Tibial nerve (tissue), 4 donors: ENCODE data around the gene WDTC1. TPM values are rescaled to one million over a fixed set of nuclear protein-coding genes. Genes with fewer than 3 reads are reported as not detected.

Source experiments
- DNase-seq, 2 donors: peaks; one replicate each; pipeline ENCODE4 v3.0.0-alpha.2; 2019; ENCODE audit warnings: low spot score in 2 of 2
- H3K27ac ChIP-seq, 4 donors: fragments of 200-600 bp; sonication (generic) in 3 of 4; one replicate each; pipeline ENCODE4 v1.5.1; 2017 to 2019; ENCODE audit warnings: mild to moderate bottlenecking in 1 of 4
- H3K27me3 ChIP-seq, 2 donors: fragments of 200-600 bp; sonication (generic) in 1 of 2; one replicate each; pipeline versions ENCODE4 v1.5.1 to v1.6.0; 2017 to 2019
- H3K36me3 ChIP-seq, 3 donors: fragments of 200-600 bp; sonication (generic); one replicate each; pipeline ENCODE4 v1.5.1; 2018 to 2019
- H3K4me1 ChIP-seq, 4 donors: fragments of 200-600 bp; sonication (generic) in 3 of 4; one replicate each; pipeline ENCODE4 v1.5.1; 2017 to 2019
- H3K4me3 ChIP-seq, 4 donors: fragments of 200-600 bp; sonication (generic) in 3 of 4; one replicate each; pipeline ENCODE4 v1.5.1; 2017 to 2019; ENCODE audit warnings: mild to moderate bottlenecking in 1 of 4, moderate library complexity in 1 of 4
- H3K9me3 ChIP-seq, 4 donors: fragments of 200-600 bp; sonication (generic) in 3 of 4; one replicate each; pipeline ENCODE4 v1.5.1; 2017 to 2019
- EP300 ChIP-seq, 2 donors: sonication (generic); formaldehyde crosslinking; IDR thresholded peaks; one replicate each; pipeline ENCODE4 v1.6.1; 2017; ENCODE audit warnings: antibody characterized with exemption in 2 of 2, mild to moderate bottlenecking in 1 of 2
- POLR2A ChIP-seq, 2 donors: fragments of 450-650 bp; IDR thresholded peaks; one replicate each; pipeline ENCODE4 v1.6.1; 2017; ENCODE audit warnings: antibody characterized with exemption in 2 of 2, mild to moderate bottlenecking in 2 of 2, moderate library complexity in 2 of 2
- WGBS, 2 donors: methylation state at CpG; one replicate each; pipeline ENCODE4 v1.1.5; 2018; 5-methylcytosine and 5-hydroxymethylcytosine counted together
- total RNA-seq, 4 donors: library from RNA; depleted of rRNA; stranded (reverse); fragments of >200 nt; gene quantifications; one replicate each; pipeline ENCODE4 v1.1.0, GENCODE V29; 2016
- TF ChIP-seq, protein P1 (sequence below), 5 experiments: fragments of 200-600 bp in 3 of 5; fragments of 450-650 bp in 2 of 5; sonication (generic) in 3 of 5; IDR thresholded peaks; one replicate each; pipeline ENCODE4 v1.5.1; 2016 to 2019; ENCODE audit warnings: antibody characterized with exemption in 5 of 5, mild to moderate bottlenecking in 3 of 5, moderate library complexity in 2 of 5

The WDTC1 gene
- total RNA-seq, 4 donors from 2014 or later, result 33.0 to 51.0 (median 38.4) TPM

GRCh38 chr1:27253596-27253995 is 19.2 kb downstream of the WDTC1 start:
- Histone ChIP-seq H3K27me3 (no peaks in the 10 kb centered on the region), H3K4me1 (peaks cover 0 to 5% (median 0%) of the 10 kb centered on the region in 4 donors), H3K36me3 (peaks cover 0 to 7% (median 0%) of the 10 kb centered on the region in 3 donors), H3K27ac (no peak overlapping the region), H3K4me3 (no peak overlapping the region), H3K9me3 (no peaks in the 10 kb centered on the region)
- no peak for TF ChIP-seq EP300 (IDR thresholded peaks at IDR 0.05)
- TF ChIP-seq POLR2A (IDR thresholded peaks at IDR 0.05), result no peak
- TF ChIP-seq, protein P1, sequence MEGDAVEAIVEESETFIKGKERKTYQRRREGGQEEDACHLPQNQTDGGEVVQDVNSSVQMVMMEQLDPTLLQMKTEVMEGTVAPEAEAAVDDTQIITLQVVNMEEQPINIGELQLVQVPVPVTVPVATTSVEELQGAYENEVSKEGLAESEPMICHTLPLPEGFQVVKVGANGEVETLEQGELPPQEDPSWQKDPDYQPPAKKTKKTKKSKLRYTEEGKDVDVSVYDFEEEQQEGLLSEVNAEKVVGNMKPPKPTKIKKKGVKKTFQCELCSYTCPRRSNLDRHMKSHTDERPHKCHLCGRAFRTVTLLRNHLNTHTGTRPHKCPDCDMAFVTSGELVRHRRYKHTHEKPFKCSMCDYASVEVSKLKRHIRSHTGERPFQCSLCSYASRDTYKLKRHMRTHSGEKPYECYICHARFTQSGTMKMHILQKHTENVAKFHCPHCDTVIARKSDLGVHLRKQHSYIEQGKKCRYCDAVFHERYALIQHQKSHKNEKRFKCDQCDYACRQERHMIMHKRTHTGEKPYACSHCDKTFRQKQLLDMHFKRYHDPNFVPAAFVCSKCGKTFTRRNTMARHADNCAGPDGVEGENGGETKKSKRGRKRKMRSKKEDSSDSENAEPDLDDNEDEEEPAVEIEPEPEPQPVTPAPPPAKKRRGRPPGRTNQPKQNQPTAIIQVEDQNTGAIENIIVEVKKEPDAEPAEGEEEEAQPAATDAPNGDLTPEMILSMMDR (IDR thresholded peaks at IDR 0.05), result no peak
- WGBS, 2 donors, result 91 to 96% methylated on average over 3 of the region's 3 CpGs
- no peak for DNase-seq

DNA sequence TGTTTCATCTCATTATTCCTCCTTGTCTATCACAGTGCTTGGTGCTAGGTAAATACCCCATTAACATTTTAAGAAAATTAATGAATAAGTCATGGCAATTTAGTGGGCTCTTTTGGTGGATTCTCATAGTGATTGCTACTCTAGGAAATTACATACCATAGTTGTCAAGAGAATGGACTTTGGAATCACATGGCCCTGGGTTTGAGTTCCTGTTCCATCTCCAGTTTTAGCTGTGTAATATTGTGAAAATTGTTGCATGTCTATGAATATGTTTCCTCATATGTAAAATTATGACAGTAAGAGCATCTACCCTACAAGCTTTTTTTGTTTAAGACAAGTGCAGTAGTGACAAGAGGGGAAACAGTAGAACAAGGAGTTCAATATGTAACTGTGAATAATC is 20.7 kb downstream of the WDTC1 start:
- Histone ChIP-seq H3K4me3 (no peak overlapping the region), H3K4me1 (no peaks in the 10 kb centered on the region), H3K9me3 (no peaks in the 10 kb centered on the region), H3K36me3 (peaks cover 0 to 7% (median 0%) of the 10 kb centered on the region in 3 donors), H3K27ac (no peak overlapping the region), H3K27me3 (no peaks in the 10 kb centered on the region)
- DNase-seq, result no peak
- TF ChIP-seq EP300 (IDR thresholded peaks at IDR 0.05), result no peak
- TF ChIP-seq POLR2A (IDR thresholded peaks at IDR 0.05), result no peak
- TF ChIP-seq, protein P1 (IDR thresholded peaks at IDR 0.05), result no peak

DNA sequence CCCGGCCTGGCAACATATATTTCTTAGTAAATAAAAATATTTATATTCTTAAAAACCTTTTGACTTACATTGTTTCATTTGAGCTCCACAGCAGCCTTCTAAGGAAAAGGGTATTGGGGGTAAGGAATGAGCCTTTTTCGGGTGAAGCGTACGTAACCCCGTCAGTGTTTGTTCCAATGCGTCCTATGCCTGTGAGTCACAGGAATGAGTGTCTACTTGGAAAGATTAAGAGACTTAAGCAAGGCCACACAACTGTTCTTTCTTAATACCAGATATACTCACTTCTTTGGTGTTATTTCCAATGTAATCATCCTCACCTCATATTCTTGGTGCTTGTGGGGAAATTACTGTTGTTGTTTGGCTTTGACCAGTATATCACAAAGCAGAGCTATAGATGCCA is 22.7 kb downstream of the WDTC1 start:
- Histone ChIP-seq H3K4me1 (no peaks in the 10 kb centered on the region), H3K36me3 (peaks cover 0 to 21% (median 0%) of the 10 kb centered on the region in 3 donors), H3K4me3 (no peak overlapping the region), H3K27me3 (no peaks in the 10 kb centered on the region), H3K27ac (no peak overlapping the region), H3K9me3 (no peaks in the 10 kb centered on the region)
- no peak for TF ChIP-seq EP300 (IDR thresholded peaks at IDR 0.05)
- no peak for TF ChIP-seq POLR2A (IDR thresholded peaks at IDR 0.05)
- TF ChIP-seq, protein P1 (IDR thresholded peaks at IDR 0.05), result no peak
- WGBS, 2 donors, result 95 to 97% methylated on average over 6 of the region's 6 CpGs
- DNase-seq, result no peak

DNA sequence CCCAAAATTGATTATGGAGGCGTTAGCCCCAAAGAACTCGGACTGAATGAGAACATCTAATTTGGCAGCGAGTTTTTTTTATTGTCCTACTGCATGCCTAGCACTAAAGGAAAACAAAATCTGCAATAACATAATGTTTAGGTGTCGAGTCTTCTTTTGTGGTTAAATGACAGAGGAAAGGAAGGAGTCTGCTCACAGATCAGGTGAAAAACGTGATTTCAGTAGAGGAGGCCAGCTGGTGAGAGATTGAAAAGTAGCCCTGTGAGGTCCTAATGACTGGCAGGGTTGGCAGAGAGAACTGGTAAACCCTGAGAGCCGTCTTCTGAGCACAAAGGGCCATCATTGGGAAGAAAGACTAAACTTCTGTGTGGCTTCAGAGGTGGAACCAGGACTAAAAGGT is 24.2 kb downstream of the WDTC1 start:
- Histone ChIP-seq H3K9me3 (no peaks in the 10 kb centered on the region), H3K27me3 (no peaks in the 10 kb centered on the region), H3K27ac (no peak overlapping the region), H3K4me3 (no peak overlapping the region), H3K4me1 (no peaks in the 10 kb centered on the region), H3K36me3 (peaks cover 0 to 35% (median 0%) of the 10 kb centered on the region in 3 donors)
- no peak for DNase-seq
- 40 to 43% methylated on average over 6 of the region's 6 CpGs for WGBS, 2 donors
- no peak for TF ChIP-seq EP300 (IDR thresholded peaks at IDR 0.05)
- TF ChIP-seq, protein P1 (IDR thresholded peaks at IDR 0.05), result no peak
- TF ChIP-seq POLR2A (IDR thresholded peaks at IDR 0.05), result no peak

GRCh38 chr1:27267153-27267552 is 32.7 kb downstream of the WDTC1 start:
- no peak overlapping the region for H3K4me3 ChIP-seq
- TF ChIP-seq, protein P1 (IDR thresholded peaks at IDR 0.05), result no peak
- no peak for TF ChIP-seq POLR2A (IDR thresholded peaks at IDR 0.05)
- no peak for TF ChIP-seq EP300 (IDR thresholded peaks at IDR 0.05)
- no peak for DNase-seq
- H3K9me3 ChIP-seq, result no peaks in the 10 kb centered on the region
- H3K27ac ChIP-seq, result no peak overlapping the region
- WGBS, 2 donors, result 70% methylated on average over 5 of the region's 5 CpGs
- H3K27me3 ChIP-seq, result no peaks in the 10 kb centered on the region
- H3K36me3 ChIP-seq, result peaks cover 0 to 52% (median 6%) of the 10 kb centered on the region in 3 donors
- H3K4me1 ChIP-seq, result no peaks in the 10 kb centered on the region
